Measurements from ENCODE around the gene SLC9A5.

SLC9A5 gene

GRCh38 chr16:67237396-67238277 is 11.1 kb upstream of the SLC9A5 start:
- ATAC-seq (replicated peaks; ENCODE audit: extremely low read depth, poor library complexity, severe bottlenecking), result no peak
- no peak for DNase-seq (ENCODE audit: low spot score in 2 of 2)
- Mint-ChIP-seq H3K4me1 (peaks cover 16% of the 10 kb centered on the region), H3K9me3 (no peaks in the 10 kb centered on the region), H3K27me3 (no peaks in the 10 kb centered on the region), H3K27ac (ENCODE audit: low read depth) (peak overlapping the region; percentile 69), H3K36me3 (ENCODE audit: insufficient read depth) (peaks cover 17% of the 10 kb centered on the region), H3K4me3 (no peak overlapping the region)

- no peak for ATAC-seq (replicated peaks; ENCODE audit: extremely low read depth, poor library complexity, severe bottlenecking)
- H3K4me1 Mint-ChIP-seq, result peaks cover 18% of the 10 kb centered on the region
- peaks cover 17% of the 10 kb centered on the region for H3K36me3 Mint-ChIP-seq (ENCODE audit: insufficient read depth)
- no peaks in the 10 kb centered on the region for H3K27me3 Mint-ChIP-seq
- H3K4me3 Mint-ChIP-seq, result no peak overlapping the region
- no peak overlapping the region for H3K27ac Mint-ChIP-seq (ENCODE audit: low read depth)
- DNase-seq (ENCODE audit: low spot score in 2 of 2), result no peak
- no peaks in the 10 kb centered on the region for H3K9me3 Mint-ChIP-seq
Observed at GRCh38 chr16:67238278-67238575, 10.6 kb upstream of the SLC9A5 start.

GRCh38 chr16:67238806-67239470 is 9.8 kb upstream of the SLC9A5 start:
- H3K27ac Mint-ChIP-seq (ENCODE audit: low read depth), result no peak overlapping the region
- no peaks in the 10 kb centered on the region for H3K9me3 Mint-ChIP-seq
- H3K4me1 Mint-ChIP-seq, result peaks cover 20% of the 10 kb centered on the region
- H3K36me3 Mint-ChIP-seq (ENCODE audit: insufficient read depth), result peaks cover 14% of the 10 kb centered on the region
- DNase-seq (ENCODE audit: low spot score in 2 of 2) (no peak), ATAC-seq (replicated peaks; ENCODE audit: extremely low read depth, poor library complexity, severe bottlenecking) (no peak)
- no peak overlapping the region for H3K4me3 Mint-ChIP-seq
- no peaks in the 10 kb centered on the region for H3K27me3 Mint-ChIP-seq

- no peaks in the 10 kb centered on the region for H3K27me3 Mint-ChIP-seq
- H3K4me3 Mint-ChIP-seq, result no peak overlapping the region
- H3K36me3 Mint-ChIP-seq (ENCODE audit: insufficient read depth), result peaks cover 8% of the 10 kb centered on the region
- no peaks in the 10 kb centered on the region for H3K9me3 Mint-ChIP-seq
- no peak for ATAC-seq (replicated peaks; ENCODE audit: extremely low read depth, poor library complexity, severe bottlenecking)
- no peak overlapping the region for H3K27ac Mint-ChIP-seq (ENCODE audit: low read depth)
- DNase-seq (ENCODE audit: low spot score in 2 of 2), result no peak
- peaks cover 36% of the 10 kb centered on the region for H3K4me1 Mint-ChIP-seq
Observed at GRCh38 chr16:67240506-67240905, 8.3 kb upstream of the SLC9A5 start.

- Mint-ChIP-seq H3K27ac (ENCODE audit: low read depth) (no peak overlapping the region), H3K4me3 (no peak overlapping the region), H3K36me3 (ENCODE audit: insufficient read depth) (peaks cover 8% of the 10 kb centered on the region), H3K27me3 (no peaks in the 10 kb centered on the region), H3K9me3 (no peaks in the 10 kb centered on the region), H3K4me1 (peaks cover 31% of the 10 kb centered on the region)
- ATAC-seq (replicated peaks; ENCODE audit: extremely low read depth, poor library complexity, severe bottlenecking) (no peak), DNase-seq (ENCODE audit: low spot score in 2 of 2) (no peak)
Observed at GRCh38 chr16:67241008-67241900, 7.5 kb upstream of the SLC9A5 start.

DNA sequence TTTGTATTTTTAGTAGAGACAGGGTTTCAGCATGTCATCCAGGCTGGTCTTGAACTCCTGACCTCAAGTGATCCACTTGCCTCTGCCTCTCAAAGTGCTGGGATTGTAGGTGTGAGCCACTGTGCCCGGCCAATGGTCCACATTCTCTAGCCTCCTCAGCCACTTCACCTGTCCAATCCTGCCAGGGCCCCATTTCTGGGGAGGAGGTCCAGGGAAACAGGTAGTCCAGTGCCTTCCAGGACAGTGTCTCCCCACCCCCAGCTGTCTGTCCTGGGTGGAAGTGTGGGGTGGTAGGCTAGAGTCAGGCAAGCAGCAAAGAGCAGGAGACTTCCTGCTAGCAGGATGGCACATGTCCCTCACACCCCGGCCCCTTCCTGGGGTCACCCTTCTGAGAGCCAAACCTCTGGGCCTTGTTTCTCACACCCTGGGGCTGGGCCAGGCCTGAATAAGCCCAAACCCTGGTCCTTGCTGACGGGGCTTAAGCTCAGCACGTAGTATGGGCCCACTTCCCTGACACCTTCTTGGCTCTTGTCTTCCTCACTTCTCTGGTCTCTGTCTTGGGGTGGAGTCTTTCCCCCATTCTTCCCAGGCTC is 6.5 kb upstream of the SLC9A5 start:
- DNase-seq (ENCODE audit: low spot score in 2 of 2) (no peak), ATAC-seq (replicated peaks; ENCODE audit: extremely low read depth, poor library complexity, severe bottlenecking) (no peak)
- Mint-ChIP-seq H3K9me3 (no peaks in the 10 kb centered on the region), H3K27me3 (no peaks in the 10 kb centered on the region), H3K4me1 (peaks cover 29% of the 10 kb centered on the region), H3K36me3 (ENCODE audit: insufficient read depth) (peaks cover 6% of the 10 kb centered on the region), H3K27ac (ENCODE audit: low read depth) (peak overlapping the region; percentile 78), H3K4me3 (no peak overlapping the region)

DNA sequence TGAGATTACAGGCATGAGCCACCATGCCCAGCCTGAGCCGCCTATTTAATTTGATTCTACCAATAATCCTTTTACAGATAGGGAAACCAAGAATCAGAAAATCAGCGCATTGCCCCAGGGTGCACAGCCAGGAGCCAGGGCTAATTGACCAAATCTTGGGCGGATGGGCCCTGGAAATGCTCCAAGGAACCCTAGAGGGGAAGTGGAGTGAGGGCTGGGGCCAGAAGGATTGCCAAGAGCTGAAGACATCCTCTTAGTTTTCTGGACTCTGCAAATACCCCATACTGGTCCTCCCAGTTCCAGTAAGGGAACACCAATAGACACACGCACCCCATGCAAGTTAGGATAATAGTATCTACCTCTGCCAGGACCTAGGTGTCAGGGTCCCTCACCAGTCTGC is 5.3 kb upstream of the SLC9A5 start:
- Mint-ChIP-seq H3K27ac (ENCODE audit: low read depth) (peak overlapping the region; percentile 97), H3K9me3 (no peaks in the 10 kb centered on the region), H3K4me1 (peaks cover 41% of the 10 kb centered on the region), H3K27me3 (no peaks in the 10 kb centered on the region), H3K36me3 (ENCODE audit: insufficient read depth) (peaks cover 2% of the 10 kb centered on the region), H3K4me3 (no peak overlapping the region)
- DNase-seq (ENCODE audit: low spot score in 2 of 2), result no peak
- no peak for ATAC-seq (replicated peaks; ENCODE audit: extremely low read depth, poor library complexity, severe bottlenecking)

GRCh38 chr16:67244387-67245185 is 4.2 kb upstream of the SLC9A5 start:
- peak; percentile 72 for ATAC-seq (replicated peaks; ENCODE audit: extremely low read depth, poor library complexity, severe bottlenecking)
- Mint-ChIP-seq H3K9me3 (no peaks in the 10 kb centered on the region), H3K36me3 (ENCODE audit: insufficient read depth) (peaks cover 2% of the 10 kb centered on the region)

DNA sequence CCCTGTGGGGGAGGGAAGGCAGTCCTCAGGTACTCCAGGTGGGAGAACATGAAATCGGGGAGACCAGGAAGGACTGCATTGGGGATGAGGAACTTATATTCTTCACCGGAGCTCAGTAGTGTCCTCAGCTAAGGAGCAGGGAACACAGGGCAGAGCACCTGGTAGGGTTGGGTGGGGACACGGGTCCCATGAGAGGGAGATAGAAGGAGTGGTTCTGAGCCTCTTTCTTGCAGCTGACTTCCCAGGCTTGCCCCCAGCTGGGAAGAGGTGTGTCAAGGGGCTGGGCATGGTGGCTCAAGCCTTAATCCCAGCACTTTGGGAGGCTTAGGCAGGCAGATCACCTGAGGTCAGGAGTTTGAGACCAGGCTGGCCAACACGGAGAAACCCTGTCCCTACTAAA is 3.6 kb upstream of the SLC9A5 start:
- Mint-ChIP-seq H3K9me3 (no peaks in the 10 kb centered on the region), H3K4me1 (peaks cover 51% of the 10 kb centered on the region), H3K27ac (ENCODE audit: low read depth) (peak overlapping the region; percentile 97), H3K36me3 (ENCODE audit: insufficient read depth) (peaks cover 2% of the 10 kb centered on the region), H3K4me3 (peak overlapping the region; percentile 91), H3K27me3 (peaks cover 10% of the 10 kb centered on the region)
- DNase-seq (ENCODE audit: low spot score in 2 of 2) (no peak), ATAC-seq (replicated peaks; ENCODE audit: extremely low read depth, poor library complexity, severe bottlenecking) (no peak)

More at GRCh38 chr16:67244387-67245185, 4.2 kb upstream of the SLC9A5 start:
- peaks cover 47% of the 10 kb centered on the region for H3K4me1 Mint-ChIP-seq
- DNase-seq (ENCODE audit: low spot score in 2 of 2), result peak; percentile 42 to 59
- peak overlapping the region; percentile 91 for H3K4me3 Mint-ChIP-seq
- peak overlapping the region; percentile 97 for H3K27ac Mint-ChIP-seq (ENCODE audit: low read depth)
- H3K27me3 Mint-ChIP-seq, result peaks cover 4% of the 10 kb centered on the region

DNA sequence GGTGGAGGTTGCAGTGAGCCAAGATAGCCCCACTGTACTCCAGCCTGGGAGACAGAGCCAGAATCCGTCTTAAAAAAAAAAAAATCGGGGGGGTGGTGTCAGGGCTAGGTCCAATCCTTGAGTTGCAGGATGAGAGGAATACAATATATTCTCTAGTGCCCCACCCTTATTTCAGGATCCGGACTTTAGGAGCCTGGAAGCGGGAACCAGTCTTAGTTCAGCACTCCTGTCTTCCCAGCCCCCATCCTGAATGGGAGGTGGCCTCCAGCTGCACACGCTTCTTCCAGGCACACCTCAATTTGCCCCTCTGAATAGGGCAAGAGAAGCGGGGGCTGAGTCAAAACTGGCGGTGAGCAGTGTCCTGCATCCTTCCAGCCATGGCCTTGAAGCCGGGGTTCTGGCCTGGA is 3.1 kb upstream of the SLC9A5 start:
- ATAC-seq (replicated peaks; ENCODE audit: extremely low read depth, poor library complexity, severe bottlenecking), result no peak

DNA sequence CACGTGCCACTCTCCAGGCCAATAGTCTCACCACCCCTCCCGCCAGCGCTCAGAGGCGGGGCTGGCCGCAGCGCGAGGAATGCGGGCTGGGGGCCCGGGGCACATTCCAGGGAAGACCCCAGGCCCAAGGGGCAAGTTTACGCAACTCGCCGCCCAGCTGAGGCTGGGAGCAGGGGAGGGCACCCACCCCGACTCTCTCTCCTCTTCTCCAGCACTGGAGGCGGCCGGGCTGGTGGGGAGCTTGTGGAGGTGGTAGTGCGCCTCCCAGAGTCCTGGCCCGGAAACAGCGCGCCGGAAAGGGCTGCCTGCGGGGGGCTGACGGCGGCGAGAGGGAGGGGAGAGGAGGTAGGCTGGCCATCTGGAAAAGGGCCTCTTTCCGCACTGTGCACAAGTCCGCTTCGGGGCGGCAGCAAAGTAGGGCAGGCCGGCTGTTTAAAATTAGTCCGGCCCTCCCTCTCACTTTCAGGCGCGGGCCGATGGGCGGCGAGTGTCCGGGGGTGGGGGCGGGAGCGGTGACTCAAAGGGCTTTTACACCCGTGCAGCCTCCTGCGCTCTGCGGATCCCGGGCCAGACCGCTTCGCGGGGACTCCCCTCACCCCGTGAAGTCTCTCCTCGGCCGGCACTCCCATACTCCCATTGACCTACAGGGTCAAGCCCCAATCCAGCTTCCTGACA is 2.6 kb upstream of the SLC9A5 start:
- Mint-ChIP-seq H3K27me3 (peaks cover 11% of the 10 kb centered on the region), H3K4me3 (peak overlapping the region; percentile 91), H3K36me3 (ENCODE audit: insufficient read depth) (peaks cover 2% of the 10 kb centered on the region), H3K9me3 (no peaks in the 10 kb centered on the region), H3K27ac (ENCODE audit: low read depth) (peak overlapping the region; percentile 85), H3K4me1 (peaks cover 51% of the 10 kb centered on the region)
- DNase-seq (ENCODE audit: low spot score in 2 of 2), result no peak
- no peak for ATAC-seq (replicated peaks; ENCODE audit: extremely low read depth, poor library complexity, severe bottlenecking)

More for the DNA sequence above, 3.1 kb upstream of the SLC9A5 start:
- peak overlapping the region; percentile 91 for H3K4me3 Mint-ChIP-seq
- DNase-seq (ENCODE audit: low spot score in 2 of 2), result no peak
- H3K4me1 Mint-ChIP-seq, result peaks cover 51% of the 10 kb centered on the region
- no peaks in the 10 kb centered on the region for H3K9me3 Mint-ChIP-seq
- H3K27ac Mint-ChIP-seq (ENCODE audit: low read depth), result peak overlapping the region; percentile 97
- peaks cover 11% of the 10 kb centered on the region for H3K27me3 Mint-ChIP-seq
- peaks cover 2% of the 10 kb centered on the region for H3K36me3 Mint-ChIP-seq (ENCODE audit: insufficient read depth)

All from central memory CD8-positive, alpha-beta T cell (primary cell).